Ramos (cell line): ENCODE results near the gene NDN.
"Not testable (repeated sequence)": the region's sequence is repeated elsewhere in the genome, so short reads cannot be mapped to it uniquely, and the experiment has no call there.

ENCODE experiments used
- in situ Hi-C: fragments of 300-500 bp; cut with MboI; formaldehyde crosslinking; loops from one replicate; pipeline ENCODE4 v1.14.3; 2022; ENCODE audit warnings: low sequenced_read_pairs; ENCODE audit not compliant: unreplicated experiment

The NDN gene, protein sequence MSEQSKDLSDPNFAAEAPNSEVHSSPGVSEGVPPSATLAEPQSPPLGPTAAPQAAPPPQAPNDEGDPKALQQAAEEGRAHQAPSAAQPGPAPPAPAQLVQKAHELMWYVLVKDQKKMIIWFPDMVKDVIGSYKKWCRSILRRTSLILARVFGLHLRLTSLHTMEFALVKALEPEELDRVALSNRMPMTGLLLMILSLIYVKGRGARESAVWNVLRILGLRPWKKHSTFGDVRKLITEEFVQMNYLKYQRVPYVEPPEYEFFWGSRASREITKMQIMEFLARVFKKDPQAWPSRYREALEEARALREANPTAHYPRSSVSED

GRCh38 chr15:23687143-23687470 lies at the start of gene NDN:
NDN (minus strand) TSS chr15:23687305; CDS start chr15:23687217, 88 bp downstream.
- in situ Hi-C loops: loop anchor here (25.0 kb wide), 1 partner anchor 100 kb away; no protein-coding TSS in a partner anchor

GRCh38 chr15:23736033-23736673 lies 49.0 kb upstream of the NDN start:
- in situ Hi-C loops: no loop called here

- in situ Hi-C loops: no loop called here
Observed at GRCh38 chr15:23734862-23735261, 47.8 kb upstream of the NDN start.

DNA sequence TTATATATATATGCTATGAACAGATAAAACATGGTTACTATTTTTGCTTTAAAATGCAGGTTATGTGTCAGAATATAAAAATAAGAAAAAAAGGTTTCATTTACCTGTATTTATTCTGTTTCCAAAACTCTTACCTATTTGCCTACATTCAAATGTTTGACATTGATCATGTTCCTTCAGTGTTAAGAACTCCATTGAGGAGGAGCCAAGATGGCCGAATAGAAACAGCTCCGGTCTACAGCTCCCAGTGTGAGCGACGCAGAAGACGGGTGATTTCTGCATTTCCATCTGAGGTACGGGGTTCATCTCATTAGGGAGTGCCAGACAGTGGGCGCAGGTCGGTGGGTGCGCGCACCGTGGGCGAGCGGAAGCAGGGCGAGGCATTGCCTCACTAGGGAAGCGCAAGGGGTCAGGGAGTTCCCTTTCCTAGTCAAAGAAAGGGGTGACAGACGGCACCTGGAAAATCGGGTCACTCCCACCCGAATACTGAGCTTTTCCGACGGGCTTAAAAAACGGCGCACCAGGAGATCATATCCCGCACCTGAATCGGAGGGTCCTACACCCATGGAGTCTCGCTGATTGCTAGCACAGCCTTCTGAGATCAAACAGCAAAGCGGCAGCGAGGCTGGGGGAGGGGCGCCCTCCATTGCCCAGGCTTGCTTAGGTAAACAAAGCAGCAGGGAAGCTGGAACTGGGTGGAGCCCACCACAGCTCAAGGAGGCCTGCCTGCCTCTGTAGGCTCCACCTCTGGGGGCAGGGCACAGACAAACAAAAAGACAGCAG lies 27.0 kb upstream of the NDN start:
- in situ Hi-C loops: not testable (repeated sequence)

DNA sequence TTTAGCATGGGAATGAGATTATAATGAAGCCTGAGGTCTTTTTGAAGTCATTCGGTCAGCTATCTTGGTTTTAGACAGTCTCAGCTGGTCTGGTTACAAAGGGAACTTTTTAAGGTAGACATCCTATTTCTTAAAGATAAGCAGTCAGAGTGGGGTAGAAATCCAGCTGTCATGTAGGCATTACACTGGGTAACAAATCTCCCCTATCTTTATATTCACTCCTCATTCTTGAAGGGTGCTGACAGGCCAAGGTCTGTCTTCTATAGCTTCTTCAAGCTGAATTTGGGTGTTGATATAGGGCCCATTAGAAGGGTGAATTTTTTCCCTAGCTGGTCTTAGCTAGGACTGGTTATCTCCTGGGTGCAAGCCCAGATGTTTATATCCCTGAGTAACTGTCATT lies 21.2 kb upstream of the NDN start:
- in situ Hi-C loops: no loop called here

- in situ Hi-C loops: loop anchor here (25.0 kb wide), 1 partner anchor 92 kb away; no protein-coding TSS in a partner anchor
Observed at GRCh38 chr15:23695282-23695681, 8.2 kb upstream of the NDN start.

DNA sequence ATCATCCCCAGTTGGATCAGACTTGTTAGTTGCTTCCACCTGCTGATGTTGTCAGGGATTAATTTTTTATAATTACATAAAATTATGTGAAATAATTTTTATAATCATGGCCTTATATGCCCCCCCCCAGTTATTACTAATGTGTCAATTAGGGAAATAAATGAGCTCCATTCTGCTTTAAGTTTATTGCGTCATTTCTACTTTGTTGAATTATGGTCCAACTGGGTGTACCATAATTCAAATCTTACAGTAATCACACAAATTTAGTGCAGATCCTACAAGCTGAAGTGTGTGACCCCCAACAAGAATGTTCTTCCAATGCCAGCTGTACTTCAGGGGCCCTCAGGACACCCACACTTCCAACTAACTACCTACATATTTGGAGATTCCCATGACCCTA lies 7.5 kb upstream of the NDN start:
- in situ Hi-C loops: loop anchor here (25.0 kb wide), 1 partner anchor 93 kb away; no protein-coding TSS in a partner anchor

- in situ Hi-C loops: loop anchor here (25.0 kb wide), 1 partner anchor 97 kb away; no protein-coding TSS in a partner anchor
Observed at GRCh38 chr15:23690450-23690852, 3.3 kb upstream of the NDN start.

GRCh38 chr15:23690015-23690414 lies 2.9 kb upstream of the NDN start:
- in situ Hi-C loops: loop anchor here (25.0 kb wide), 1 partner anchor 97 kb away; no protein-coding TSS in a partner anchor

GRCh38 chr15:23686466-23687142 lies 501 bp downstream of the NDN start:
- in situ Hi-C loops: loop anchor here (25.0 kb wide), 1 partner anchor 101 kb away; no protein-coding TSS in a partner anchor

DNA sequence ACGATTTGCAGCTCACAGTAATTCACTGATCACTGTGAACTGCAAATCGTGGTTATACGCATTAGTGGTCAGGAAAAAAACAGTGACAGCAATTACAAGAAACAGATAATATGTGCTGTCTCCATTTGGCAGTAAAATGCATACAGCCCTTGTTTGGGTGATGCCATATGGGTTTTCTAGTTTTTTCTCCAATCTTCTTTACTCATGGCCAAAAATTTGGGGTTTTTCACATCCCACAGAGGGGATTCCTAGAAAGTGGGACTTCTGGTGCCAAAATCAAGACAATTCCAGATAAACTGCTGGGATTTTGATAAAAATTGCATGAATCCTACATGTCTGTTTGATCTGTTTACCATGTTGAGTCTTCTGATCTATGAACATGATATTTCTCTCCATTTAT lies 15.6 kb downstream of the NDN start:
- in situ Hi-C loops: no loop called here

GRCh38 chr15:23670970-23671369 lies 16.1 kb downstream of the NDN start:
- in situ Hi-C loops: no loop called here

DNA sequence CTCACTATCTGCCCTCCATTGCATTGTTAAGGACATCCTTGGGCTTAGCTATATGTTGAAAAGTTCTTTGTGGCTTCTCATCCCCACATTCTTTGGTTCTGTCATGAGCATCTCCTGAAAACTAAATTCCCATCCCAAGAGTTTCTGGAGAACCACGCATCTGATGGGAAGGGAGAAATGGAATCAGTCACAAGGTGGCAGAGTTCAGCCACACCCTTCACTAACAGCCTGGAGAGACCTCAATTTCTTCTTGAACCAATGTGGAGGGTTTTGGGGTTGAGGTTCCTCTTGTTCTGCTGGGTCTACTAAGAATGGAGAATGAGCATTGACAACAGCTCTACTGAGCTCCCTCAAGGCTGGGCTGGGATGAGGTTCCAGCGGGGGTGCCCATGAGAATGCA lies 23.9 kb downstream of the NDN start:
- in situ Hi-C loops: no loop called here

DNA sequence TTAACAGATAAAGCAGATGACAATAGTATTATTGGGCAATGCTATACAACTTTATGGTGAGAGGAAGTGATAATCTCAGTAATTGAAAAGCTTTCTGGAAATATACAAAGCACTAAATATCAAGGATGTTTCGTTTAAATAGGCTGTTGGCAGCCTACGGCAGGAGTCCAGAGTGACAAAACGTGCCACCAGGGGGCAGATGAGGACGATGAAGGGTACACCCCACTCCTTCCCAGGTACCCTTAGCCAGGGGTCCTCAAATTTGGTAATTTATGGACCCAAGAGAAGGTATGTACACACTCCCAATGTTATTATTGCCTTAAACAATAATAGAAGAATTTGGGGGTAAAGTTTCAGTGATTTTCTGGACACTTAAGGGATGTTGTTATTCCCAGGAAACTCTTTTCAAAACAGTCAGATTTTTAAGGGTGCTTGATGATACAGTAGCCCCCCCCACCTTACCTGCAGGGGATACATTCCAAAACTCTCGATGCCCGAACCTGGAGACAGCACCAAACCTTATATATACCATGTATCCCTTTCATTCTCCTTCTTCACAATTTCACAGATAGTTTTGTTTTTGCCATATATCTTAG lies 38.1 kb downstream of the NDN start:
- in situ Hi-C loops: loop anchor here (10.0 kb wide), 1 partner anchor 216 kb away; no protein-coding TSS in a partner anchor

GRCh38 chr15:23647421-23648370 lies 39.4 kb downstream of the NDN start, which contains the start of gene MAGEL2:
MAGEL2 (minus strand) TSS chr15:23647867; CDS start chr15:23647742, 125 bp downstream.
- in situ Hi-C loops: loop anchor here (10.0 kb wide), 1 partner anchor 217 kb away; no protein-coding TSS in a partner anchor

DNA sequence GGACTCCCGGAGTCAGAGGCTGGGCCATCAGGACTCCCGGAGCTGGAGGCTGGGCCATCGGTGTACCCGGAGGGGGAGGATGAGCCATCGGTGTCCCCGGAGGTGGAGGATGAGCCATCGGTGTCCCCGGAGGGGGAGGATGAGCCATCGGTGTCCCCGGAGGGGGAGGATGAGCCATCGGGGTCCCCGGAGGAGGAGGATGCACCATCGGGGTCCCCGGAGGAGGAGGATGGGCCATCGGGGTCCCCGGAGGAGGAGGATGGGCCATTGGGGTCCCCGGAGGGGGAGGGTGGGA lies 40.2 kb downstream of the NDN start:
- in situ Hi-C loops: loop anchor here (10.0 kb wide), 1 partner anchor 218 kb away; no protein-coding TSS in a partner anchor

DNA sequence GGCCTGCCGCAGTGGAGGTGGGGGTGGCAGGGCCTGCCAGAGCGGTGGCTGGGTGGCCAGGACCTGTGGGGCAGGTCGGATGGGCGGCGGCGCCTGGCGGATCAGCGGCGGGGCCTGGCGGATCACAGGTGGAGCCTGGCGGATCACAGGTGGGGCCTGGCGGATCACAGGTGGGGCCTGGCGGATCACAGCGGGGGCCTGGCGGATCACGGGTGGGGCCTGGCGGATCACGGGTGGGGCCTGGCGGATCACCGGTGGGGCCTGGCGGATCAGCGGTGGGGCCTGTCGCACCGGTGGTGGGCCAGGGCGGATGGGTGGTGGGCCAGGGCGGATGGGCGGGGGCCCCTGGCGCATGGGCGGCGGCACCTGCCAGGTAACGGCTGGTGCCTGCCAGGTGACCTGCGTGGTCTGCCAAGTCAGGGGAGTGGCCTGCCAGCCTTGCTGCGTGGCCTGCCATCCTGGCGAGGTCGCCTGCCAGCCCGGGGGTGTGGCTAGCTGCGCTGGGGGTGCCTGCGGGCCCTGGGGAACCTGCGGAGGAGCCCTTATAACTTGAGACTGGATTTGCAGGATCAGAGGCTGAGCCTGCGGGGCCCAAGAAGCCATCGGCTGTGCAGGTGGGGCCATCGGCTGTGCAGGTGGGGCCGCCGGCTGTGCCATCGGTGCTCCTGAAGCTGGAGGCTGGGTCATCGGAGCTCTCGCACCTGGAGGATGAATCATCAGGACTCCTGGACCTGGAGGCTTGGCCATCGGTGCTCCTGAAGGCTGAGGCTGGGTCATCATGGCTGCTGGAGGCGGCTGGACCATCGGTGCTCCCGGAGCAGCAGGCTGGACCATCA lies 40.7 kb downstream of the NDN start:
- in situ Hi-C loops: loop anchor here (10.0 kb wide), 1 partner anchor 218 kb away; no protein-coding TSS in a partner anchor
